ENCODE measurements around the gene FGFR2. TPM values are rescaled to one million over a fixed set of nuclear protein-coding genes. Genes with fewer than 3 reads are reported as not detected.
A peak's percentile ranks its signal among the peaks of the same experiment; 100 is the strongest.
"Not testable (repeated sequence)": the region's sequence is repeated elsewhere in the genome, so short reads cannot be mapped to it uniquely, and the experiment has no call there.

Gene FGFR2
- total RNA-seq, 1 experiment from 2014 or later: 47.1 TPM

- peaks cover 5% of the 10 kb centered on the region for H3K36me3 ChIP-seq (replicated peaks; ENCODE audit: control insufficient read depth, insufficient read depth, low read length)
- DNase-seq: peak; percentile 16
- H3K27me3 ChIP-seq (ENCODE audit: control insufficient read depth, insufficient read depth, low read length): no peaks in the 10 kb centered on the region
- no peak overlapping the region for H3K4me3 ChIP-seq (ENCODE audit: insufficient read depth, low read depth, low read length)
Measured at GRCh38 chr10:121559326-121560026, 38.8 kb downstream of the FGFR2 start.

- H3K4me3 ChIP-seq (ENCODE audit: insufficient read depth, low read depth, low read length): no peak overlapping the region
- H3K36me3 ChIP-seq (replicated peaks; ENCODE audit: control insufficient read depth, insufficient read depth, low read length): no peaks in the 10 kb centered on the region; the same call in none of the 2 replicates
- no peak for DNase-seq
- no peaks in the 10 kb centered on the region for H3K27me3 ChIP-seq (ENCODE audit: control insufficient read depth, insufficient read depth, low read length)
Measured at GRCh38 chr10:121558238-121558637, 40.0 kb downstream of the FGFR2 start.

- no peaks in the 10 kb centered on the region; the same call in 1 of the 2 replicates for H3K36me3 ChIP-seq (replicated peaks; ENCODE audit: control insufficient read depth, insufficient read depth, low read length)
- H3K27me3 ChIP-seq (ENCODE audit: control insufficient read depth, insufficient read depth, low read length): no peaks in the 10 kb centered on the region
- no peak overlapping the region for H3K4me3 ChIP-seq (ENCODE audit: insufficient read depth, low read depth, low read length)
- no peak for DNase-seq
Measured at GRCh38 chr10:121556918-121557573, 41.2 kb downstream of the FGFR2 start.

GRCh38 chr10:121556455-121556854 is 41.8 kb downstream of the FGFR2 start:
- no peak overlapping the region for H3K4me3 ChIP-seq (ENCODE audit: insufficient read depth, low read depth, low read length)
- H3K27me3 ChIP-seq (ENCODE audit: control insufficient read depth, insufficient read depth, low read length): no peaks in the 10 kb centered on the region
- no peaks in the 10 kb centered on the region; the same call in 1 of the 2 replicates for H3K36me3 ChIP-seq (replicated peaks; ENCODE audit: control insufficient read depth, insufficient read depth, low read length)
- no peak for DNase-seq

- not testable (repeated sequence) for DNase-seq; H3K27me3 ChIP-seq (ENCODE audit: control insufficient read depth, insufficient read depth, low read length); H3K36me3 ChIP-seq (replicated peaks; ENCODE audit: control insufficient read depth, insufficient read depth, low read length); H3K4me3 ChIP-seq (ENCODE audit: insufficient read depth, low read depth, low read length)
Measured at GRCh38 chr10:121554916-121555315, 43.3 kb downstream of the FGFR2 start.

- no peak overlapping the region for H3K4me3 ChIP-seq (ENCODE audit: insufficient read depth, low read depth, low read length)
- peaks cover 15% of the 10 kb centered on the region for H3K36me3 ChIP-seq (replicated peaks; ENCODE audit: control insufficient read depth, insufficient read depth, low read length)
- no peaks in the 10 kb centered on the region for H3K27me3 ChIP-seq (ENCODE audit: control insufficient read depth, insufficient read depth, low read length)
- no peak for DNase-seq
Measured at GRCh38 chr10:121553511-121554264, 44.6 kb downstream of the FGFR2 start.

GRCh38 chr10:121552746-121553145 is 45.5 kb downstream of the FGFR2 start:
- no peaks in the 10 kb centered on the region for H3K27me3 ChIP-seq (ENCODE audit: control insufficient read depth, insufficient read depth, low read length)
- DNase-seq: no peak
- no peak overlapping the region for H3K4me3 ChIP-seq (ENCODE audit: insufficient read depth, low read depth, low read length)
- peaks cover 18% of the 10 kb centered on the region for H3K36me3 ChIP-seq (replicated peaks; ENCODE audit: control insufficient read depth, insufficient read depth, low read length)

GRCh38 chr10:121551210-121551885 is 46.9 kb downstream of the FGFR2 start:
- no peak overlapping the region for H3K4me3 ChIP-seq (ENCODE audit: insufficient read depth, low read depth, low read length)
- H3K36me3 ChIP-seq (replicated peaks; ENCODE audit: control insufficient read depth, insufficient read depth, low read length): peaks cover 20% of the 10 kb centered on the region
- DNase-seq: no peak
- no peaks in the 10 kb centered on the region for H3K27me3 ChIP-seq (ENCODE audit: control insufficient read depth, insufficient read depth, low read length)

GRCh38 chr10:121544301-121544869 is 53.9 kb downstream of the FGFR2 start:
- no peaks in the 10 kb centered on the region for H3K27me3 ChIP-seq (ENCODE audit: control insufficient read depth, insufficient read depth, low read length)
- H3K36me3 ChIP-seq (replicated peaks; ENCODE audit: control insufficient read depth, insufficient read depth, low read length): peaks cover 17% of the 10 kb centered on the region
- no peak overlapping the region for H3K4me3 ChIP-seq (ENCODE audit: insufficient read depth, low read depth, low read length)

GRCh38 chr10:121543545-121543944 is 54.7 kb downstream of the FGFR2 start:
- no peaks in the 10 kb centered on the region for H3K27me3 ChIP-seq (ENCODE audit: control insufficient read depth, insufficient read depth, low read length)

More at GRCh38 chr10:121544301-121544869, 53.9 kb downstream of the FGFR2 start:
- DNase-seq: no peak

GRCh38 chr10:121541450-121542120 is 56.7 kb downstream of the FGFR2 start:
- Histone ChIP-seq H3K36me3 (replicated peaks; ENCODE audit: control insufficient read depth, insufficient read depth, low read length) (peaks cover 17% of the 10 kb centered on the region), H3K4me3 (ENCODE audit: insufficient read depth, low read depth, low read length) (no peak overlapping the region), H3K27me3 (ENCODE audit: control insufficient read depth, insufficient read depth, low read length) (no peaks in the 10 kb centered on the region)
- DNase-seq: no peak

More at GRCh38 chr10:121543545-121543944, 54.7 kb downstream of the FGFR2 start:
- no peak overlapping the region for H3K4me3 ChIP-seq (ENCODE audit: insufficient read depth, low read depth, low read length)
- no peak for DNase-seq
- H3K36me3 ChIP-seq (replicated peaks; ENCODE audit: control insufficient read depth, insufficient read depth, low read length): peaks cover 14% of the 10 kb centered on the region

- peaks cover 17% of the 10 kb centered on the region for H3K36me3 ChIP-seq (replicated peaks; ENCODE audit: control insufficient read depth, insufficient read depth, low read length)
- H3K4me3 ChIP-seq (ENCODE audit: insufficient read depth, low read depth, low read length): no peak overlapping the region
- H3K27me3 ChIP-seq (ENCODE audit: control insufficient read depth, insufficient read depth, low read length): no peaks in the 10 kb centered on the region
- DNase-seq: no peak
Measured at GRCh38 chr10:121540732-121541395, 57.4 kb downstream of the FGFR2 start.

- Histone ChIP-seq H3K27me3 (ENCODE audit: control insufficient read depth, insufficient read depth, low read length) (no peaks in the 10 kb centered on the region), H3K4me3 (ENCODE audit: insufficient read depth, low read depth, low read length) (no peak overlapping the region), H3K36me3 (replicated peaks; ENCODE audit: control insufficient read depth, insufficient read depth, low read length) (peaks cover 13% of the 10 kb centered on the region)
- no peak for DNase-seq
Measured at GRCh38 chr10:121539786-121540185, 58.5 kb downstream of the FGFR2 start.
